HCT116 (cell line): ENCODE data around the gene LMO7. TPM values are rescaled to one million over a fixed set of nuclear protein-coding genes. Genes with fewer than 3 reads are reported as not detected.

Source experiments
- ATAC-seq: fragments of 200-7000 bp; cut with Tn5 transposase; 2 replicates; pipeline ENCODE4 v1.9.1; 2020; ENCODE audit warnings: mild to moderate bottlenecking, moderate library complexity
- BruUV-seq: library from RNA; stranded (reverse); fragments of 400-500 nt; replicated peaks from 2 replicates; lab custom pipeline; 2021; lab: Mats Ljungman, UMichigan
- CTCF ChIA-PET: fragments of 300-600 bp; sonication (Branson Sonifier 250); formaldehyde crosslinking; loops from one replicate; lab custom pipeline; 2021; ENCODE audit warnings: antibody characterized with exemption; lab: Charles Lee
- POLR2A ChIA-PET: fragments of 300-600, 350-600 bp; sonication (Branson Sonifier 250); formaldehyde crosslinking; loops from one replicate; lab custom pipeline; 2021; ENCODE audit warnings: antibody characterized with exemption; lab: Charles Lee
- RAD21 ChIA-PET, 2 experiments: fragments of 300-600 bp; sonication (Branson Sonifier 250); formaldehyde crosslinking; loops; one replicate each; lab custom pipeline; 2023; ENCODE audit warnings: low total read pairs in 2 of 2; ENCODE audit not compliant: uncharacterized antibody in 2 of 2, unreplicated experiment in 2 of 2, low non-redundant PET in 1 of 2; lab: Charles Lee
- DNase-seq: peaks from one replicate; pipeline ENCODE4 v3.0.0-alpha.2; 2010; ENCODE audit warnings: low read depth, low spot score
- H2AFZ ChIP-seq: fragments of 200-600 bp; shearing (Covaris generic), sonication (generic); 2 replicates; pipeline ENCODE4 v1.6.1; 2017; ENCODE audit warnings: low read depth, mixed run types, mixed read lengths, antibody characterized with exemption, low read length; ENCODE audit not compliant: poor library complexity, severe bottlenecking
- H3K27ac ChIP-seq: 2 replicates; pipeline ENCODE4 v1.5.1; 2012; ENCODE audit warnings: low read depth, low read length
- H3K27me3 ChIP-seq: fragments of 200-600 bp; sonication (generic); 2 replicates; pipeline ENCODE4 v1.6.1; 2016; ENCODE audit warnings: mixed run types, low read length, mixed read lengths; ENCODE audit not compliant: insufficient read depth
- H3K36me3 ChIP-seq, 2 experiments: fragments of 200-500 bp in 1 of 2; fragments of 200-600 bp in 1 of 2; sonication (Bioruptor generic) in 1 of 2; sonication (generic) in 1 of 2; 2 replicates each; pipeline versions ENCODE4 v1.5.1 to v1.6.1; 2014 to 2016; ENCODE audit warnings: low read length in 2 of 2, inconsistent platforms in 1 of 2, mixed read lengths in 1 of 2, mixed run types in 1 of 2; ENCODE audit not compliant: insufficient read depth in 2 of 2, control insufficient read depth in 1 of 2
- H3K4me1 ChIP-seq, 2 experiments: fragments of 200-600 bp in 1 of 2; sonication (generic) in 1 of 2; 2 replicates each; pipeline versions ENCODE4 v1.5.1 to v1.6.1; 2012 to 2017; ENCODE audit warnings: low read length in 2 of 2, inconsistent platforms in 1 of 2, mild to moderate bottlenecking in 1 of 2, mixed read lengths in 1 of 2, mixed run types in 1 of 2, moderate library complexity in 1 of 2; ENCODE audit not compliant: insufficient read depth in 2 of 2, control insufficient read depth in 1 of 2
- H3K4me2 ChIP-seq: fragments of 200-600 bp; sonication (generic); 2 replicates; pipeline ENCODE4 v1.6.1; 2017; ENCODE audit warnings: mixed run types, low read length, mixed read lengths
- H3K4me3 ChIP-seq, 2 experiments: fragments of 200-600 bp in 1 of 2; sonication (generic) in 1 of 2; replicated peaks in 1 of 2; 2 replicates each; pipeline ENCODE4 v1.5.1; 2011 to 2016; ENCODE audit warnings: low read length in 2 of 2, control low read depth in 1 of 2, low read depth in 1 of 2, mild to moderate bottlenecking in 1 of 2, mixed read lengths in 1 of 2, mixed run types in 1 of 2
- H3K79me2 ChIP-seq: fragments of 200-600 bp; sonication (generic); 2 replicates; pipeline ENCODE4 v1.6.1; 2017; ENCODE audit warnings: mild to moderate bottlenecking, mixed run types, low read length, moderate library complexity, mixed read lengths; ENCODE audit not compliant: insufficient read depth
- H3K9ac ChIP-seq: fragments of 200-600 bp; sonication (generic); 2 replicates; pipeline ENCODE4 v1.6.1; 2016; ENCODE audit warnings: low read length, mixed read lengths
- H3K9me2 ChIP-seq: fragments of 200-600 bp; sonication (generic), shearing (Covaris generic); 2 replicates; pipeline ENCODE4 v1.6.1; 2017; ENCODE audit warnings: mixed run types, mild to moderate bottlenecking, moderate library complexity; ENCODE audit not compliant: insufficient read depth
- H3K9me3 ChIP-seq, 2 experiments: fragments of 200-500 bp in 1 of 2; fragments of 200-600 bp in 1 of 2; sonication (Bioruptor generic) in 1 of 2; sonication (generic) in 1 of 2; 2 replicates each; pipeline ENCODE4 v1.6.1; 2014 to 2017; ENCODE audit warnings: low read length in 2 of 2, mixed read lengths in 2 of 2, inconsistent platforms in 1 of 2, low read depth in 1 of 2, mild to moderate bottlenecking in 1 of 2, mixed run types in 1 of 2, moderate library complexity in 1 of 2; ENCODE audit not compliant: control insufficient read depth in 1 of 2, insufficient read depth in 1 of 2
- H4K20me1 ChIP-seq: fragments of 200-600 bp; sonication (generic), shearing (Covaris generic); 2 replicates; pipeline ENCODE4 v1.6.1; 2017; ENCODE audit warnings: mixed run types, mild to moderate bottlenecking, moderate library complexity; ENCODE audit not compliant: insufficient read depth
- ATF3 ChIP-seq: IDR thresholded peaks from 2 replicates; pipeline ENCODE4 v1.6.1; 2012
- CTCF ChIP-seq, 3 experiments: fragments of 200-600 bp in 1 of 3; sonication (generic) in 1 of 3; IDR thresholded peaks in 2 of 3; conservative IDR thresholded peaks in 1 of 3; 2 replicates each; pipeline ENCODE4 v1.5.1; 2012 to 2017; ENCODE audit warnings: low read depth in 2 of 3, low read length in 2 of 3, antibody characterized with exemption in 1 of 3, borderline replicate concordance in 1 of 3, control low read depth in 1 of 3, mild to moderate bottlenecking in 1 of 3, mixed read lengths in 1 of 3, mixed run types in 1 of 3, moderate library complexity in 1 of 3; ENCODE audit not compliant: insufficient read depth in 1 of 3
- EGR1 ChIP-seq: IDR thresholded peaks from 2 replicates; pipeline ENCODE4 v1.6.1; 2012; ENCODE audit warnings: low read depth
- ELF1 ChIP-seq: IDR thresholded peaks from 2 replicates; pipeline ENCODE4 v1.6.1; 2012; ENCODE audit warnings: low read depth, borderline replicate concordance
- EZH2 ChIP-seq: fragments of 200-600 bp; sonication (generic); IDR thresholded peaks from 2 replicates; pipeline ENCODE4 v1.6.1; 2017; ENCODE audit warnings: antibody characterized with exemption, mixed run types
- FOSL1 ChIP-seq: IDR thresholded peaks from 2 replicates; pipeline ENCODE4 v1.6.1; 2012; ENCODE audit warnings: low read depth
- JUND ChIP-seq: IDR thresholded peaks from 2 replicates; pipeline ENCODE4 v1.6.1; 2012
- POLR2A ChIP-seq: IDR thresholded peaks from 2 replicates; pipeline ENCODE4 v1.7.0; 2011; ENCODE audit warnings: borderline replicate concordance; ENCODE audit not compliant: insufficient read depth, insufficient read length; ENCODE audit errors: extremely low read depth
- POLR2AphosphoS5 ChIP-seq: IDR thresholded peaks from 2 replicates; pipeline ENCODE4 v1.6.1; 2011; ENCODE audit warnings: mild to moderate bottlenecking, low read depth, low read length, moderate library complexity
- RAD21 ChIP-seq: IDR thresholded peaks from 2 replicates; pipeline ENCODE4 v1.6.1; 2012; ENCODE audit warnings: low read depth, mild to moderate bottlenecking
- SIN3A ChIP-seq: IDR thresholded peaks from 2 replicates; pipeline ENCODE4 v1.6.1; 2012; ENCODE audit warnings: low read depth
- SP1 ChIP-seq: IDR thresholded peaks from 2 replicates; pipeline ENCODE4 v1.6.1; 2012; ENCODE audit warnings: low read depth
- SRF ChIP-seq: IDR thresholded peaks from 2 replicates; pipeline ENCODE4 v1.6.1; 2012; ENCODE audit warnings: low read depth
- TCF7L2 ChIP-seq: IDR thresholded peaks from 2 replicates; pipeline ENCODE4 v1.7.0; 2011; ENCODE audit warnings: borderline replicate concordance, inconsistent platforms; ENCODE audit not compliant: insufficient read depth, insufficient read length; ENCODE audit errors: extremely low read depth
- YY1 ChIP-seq: IDR thresholded peaks from 2 replicates; pipeline ENCODE4 v1.6.1; 2011; ENCODE audit warnings: low read length, low read depth, moderate library complexity, mild to moderate bottlenecking; ENCODE audit not compliant: insufficient replicate concordance; ENCODE audit errors: extremely low read depth
- ZFX ChIP-seq: fragments of 450-650 bp; IDR thresholded peaks from 2 replicates; pipeline ENCODE4 v1.6.1; 2017
- ZNF274 ChIP-seq: fragments of 200-500 bp; sonication (Bioruptor generic); IDR thresholded peaks from 2 replicates; pipeline ENCODE4 v1.6.1; 2014; ENCODE audit warnings: mild to moderate bottlenecking, low read depth, low read length, inconsistent platforms
- intact Hi-C: fragments of 100-400 bp; cut with micrococcal nuclease; formaldehyde crosslinking; loops from 2 replicates; pipeline ENCODE4 v1.10.0; 2022
- total RNA-seq: library from RNA; stranded (reverse); gene quantifications from one replicate; pipeline ENCODE4 v1.2.1, GENCODE V29; 2021; ENCODE audit not compliant: unreplicated experiment
- TF ChIP-seq, protein P1 (sequence below): IDR thresholded peaks from 2 replicates; pipeline ENCODE4 v1.6.1; 2012
- TF ChIP-seq, protein P2 (sequence below): IDR thresholded peaks from 2 replicates; pipeline ENCODE4 v1.6.1; 2011; ENCODE audit warnings: mild to moderate bottlenecking, low read length, moderate library complexity; ENCODE audit not compliant: insufficient replicate concordance; ENCODE audit errors: extremely low read depth
- TF ChIP-seq, protein P3 (sequence below): IDR thresholded peaks from 2 replicates; pipeline ENCODE4 v1.6.1; 2012; ENCODE audit warnings: low read depth

LMO7 gene
- total RNA-seq, 1 experiment from 2014 or later: 8.1 TPM

- no peak overlapping the region for H3K4me2 ChIP-seq
- no peaks in the 10 kb centered on the region for H3K9me2 ChIP-seq
- no peak overlapping the region for H3K9ac ChIP-seq
- DNase-seq: no peak
- no TSS peak for BruUV-seq
- no peak for TF ChIP-seq ELF1
- no peak for TF ChIP-seq FOSL1
- TF ChIP-seq, protein P1, sequence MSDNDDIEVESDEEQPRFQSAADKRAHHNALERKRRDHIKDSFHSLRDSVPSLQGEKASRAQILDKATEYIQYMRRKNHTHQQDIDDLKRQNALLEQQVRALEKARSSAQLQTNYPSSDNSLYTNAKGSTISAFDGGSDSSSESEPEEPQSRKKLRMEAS: no peak
- TF ChIP-seq TCF7L2: no peak
- no peak for TF ChIP-seq RAD21
- TF ChIP-seq ZFX: no peak
- TF ChIP-seq, protein P2, sequence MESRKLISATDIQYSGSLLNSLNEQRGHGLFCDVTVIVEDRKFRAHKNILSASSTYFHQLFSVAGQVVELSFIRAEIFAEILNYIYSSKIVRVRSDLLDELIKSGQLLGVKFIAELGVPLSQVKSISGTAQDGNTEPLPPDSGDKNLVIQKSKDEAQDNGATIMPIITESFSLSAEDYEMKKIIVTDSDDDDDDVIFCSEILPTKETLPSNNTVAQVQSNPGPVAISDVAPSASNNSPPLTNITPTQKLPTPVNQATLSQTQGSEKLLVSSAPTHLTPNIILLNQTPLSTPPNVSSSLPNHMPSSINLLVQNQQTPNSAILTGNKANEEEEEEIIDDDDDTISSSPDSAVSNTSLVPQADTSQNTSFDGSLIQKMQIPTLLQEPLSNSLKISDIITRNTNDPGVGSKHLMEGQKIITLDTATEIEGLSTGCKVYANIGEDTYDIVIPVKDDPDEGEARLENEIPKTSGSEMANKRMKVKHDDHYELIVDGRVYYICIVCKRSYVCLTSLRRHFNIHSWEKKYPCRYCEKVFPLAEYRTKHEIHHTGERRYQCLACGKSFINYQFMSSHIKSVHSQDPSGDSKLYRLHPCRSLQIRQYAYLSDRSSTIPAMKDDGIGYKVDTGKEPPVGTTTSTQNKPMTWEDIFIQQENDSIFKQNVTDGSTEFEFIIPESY: no peak
- TF ChIP-seq EGR1: no peak
- TF ChIP-seq SP1: no peak
- no peak for TF ChIP-seq SIN3A
- TF ChIP-seq CTCF (IDR thresholded peaks at IDR 0.05 in 2 of 3, conservative IDR thresholded peaks at IDR 0.05 in 1 of 3; ENCODE audit: borderline replicate concordance in 1 of 3, insufficient read depth in 1 of 3, low read depth in 2 of 3, low read length in 2 of 3): no peak
- TF ChIP-seq SRF: no peak
- TF ChIP-seq, protein P3, sequence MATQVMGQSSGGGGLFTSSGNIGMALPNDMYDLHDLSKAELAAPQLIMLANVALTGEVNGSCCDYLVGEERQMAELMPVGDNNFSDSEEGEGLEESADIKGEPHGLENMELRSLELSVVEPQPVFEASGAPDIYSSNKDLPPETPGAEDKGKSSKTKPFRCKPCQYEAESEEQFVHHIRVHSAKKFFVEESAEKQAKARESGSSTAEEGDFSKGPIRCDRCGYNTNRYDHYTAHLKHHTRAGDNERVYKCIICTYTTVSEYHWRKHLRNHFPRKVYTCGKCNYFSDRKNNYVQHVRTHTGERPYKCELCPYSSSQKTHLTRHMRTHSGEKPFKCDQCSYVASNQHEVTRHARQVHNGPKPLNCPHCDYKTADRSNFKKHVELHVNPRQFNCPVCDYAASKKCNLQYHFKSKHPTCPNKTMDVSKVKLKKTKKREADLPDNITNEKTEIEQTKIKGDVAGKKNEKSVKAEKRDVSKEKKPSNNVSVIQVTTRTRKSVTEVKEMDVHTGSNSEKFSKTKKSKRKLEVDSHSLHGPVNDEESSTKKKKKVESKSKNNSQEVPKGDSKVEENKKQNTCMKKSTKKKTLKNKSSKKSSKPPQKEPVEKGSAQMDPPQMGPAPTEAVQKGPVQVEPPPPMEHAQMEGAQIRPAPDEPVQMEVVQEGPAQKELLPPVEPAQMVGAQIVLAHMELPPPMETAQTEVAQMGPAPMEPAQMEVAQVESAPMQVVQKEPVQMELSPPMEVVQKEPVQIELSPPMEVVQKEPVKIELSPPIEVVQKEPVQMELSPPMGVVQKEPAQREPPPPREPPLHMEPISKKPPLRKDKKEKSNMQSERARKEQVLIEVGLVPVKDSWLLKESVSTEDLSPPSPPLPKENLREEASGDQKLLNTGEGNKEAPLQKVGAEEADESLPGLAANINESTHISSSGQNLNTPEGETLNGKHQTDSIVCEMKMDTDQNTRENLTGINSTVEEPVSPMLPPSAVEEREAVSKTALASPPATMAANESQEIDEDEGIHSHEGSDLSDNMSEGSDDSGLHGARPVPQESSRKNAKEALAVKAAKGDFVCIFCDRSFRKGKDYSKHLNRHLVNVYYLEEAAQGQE: no peak
- no peak for TF ChIP-seq EZH2
- no peak for TF ChIP-seq ATF3
- no peak for TF ChIP-seq JUND
- no peak for TF ChIP-seq YY1
- no peak for TF ChIP-seq ZNF274
- no peak for TF ChIP-seq POLR2A
- TF ChIP-seq POLR2AphosphoS5: no peak
- TF ChIP-seq, all 23 proteins: peak for 0
- no peak overlapping the region for H2AFZ ChIP-seq
- ChIA-PET RAD21 (no interaction called here), CTCF (no interaction called here), POLR2A (no interaction called here)
- no peak overlapping the region for H3K27ac ChIP-seq
- peaks cover 0 to 11% of the 10 kb centered on the region in 2 experiments; a peak in 1 of 4 replicates for H3K4me1 ChIP-seq
- no peak for ATAC-seq
- no peaks in the 10 kb centered on the region for H3K9me3 ChIP-seq
- H3K36me3 ChIP-seq: no peaks in the 10 kb centered on the region
- H3K27me3 ChIP-seq: no peaks in the 10 kb centered on the region
- H4K20me1 ChIP-seq: no peaks in the 10 kb centered on the region
- intact Hi-C loops: no loop called here
- H3K79me2 ChIP-seq: no peaks in the 10 kb centered on the region
- no peak overlapping the region for H3K4me3 ChIP-seq
Measured at GRCh38 chr13:75782985-75783384, 146.9 kb downstream of the LMO7 start.
